ENCODE data around the gene PPIE.

Gene PPIE

GRCh38 chr1:39720094-39720999 is 18.3 kb upstream of the PPIE start:
- DNase-seq (ENCODE audit: low spot score) = peak; percentile 25

DNA sequence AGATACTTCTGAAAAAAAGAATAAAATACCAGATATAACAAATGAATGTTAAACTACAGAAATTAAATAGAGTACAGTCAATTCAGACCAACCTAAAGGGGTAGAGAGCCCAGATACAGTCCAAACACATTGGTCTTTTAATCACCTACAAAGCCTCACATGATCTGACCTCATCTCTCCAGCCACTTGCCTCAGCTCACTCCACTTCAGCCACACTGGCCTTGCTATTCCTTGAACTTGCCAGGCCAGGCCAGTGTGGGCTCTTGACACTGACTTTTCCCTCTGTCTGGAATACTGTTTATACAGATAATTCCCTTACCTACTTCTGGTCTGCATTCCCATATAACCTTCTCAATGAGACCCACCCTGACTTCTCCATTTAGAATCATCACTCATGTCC is 17.0 kb upstream of the PPIE start:
- no peak for DNase-seq (ENCODE audit: low spot score)

DNA sequence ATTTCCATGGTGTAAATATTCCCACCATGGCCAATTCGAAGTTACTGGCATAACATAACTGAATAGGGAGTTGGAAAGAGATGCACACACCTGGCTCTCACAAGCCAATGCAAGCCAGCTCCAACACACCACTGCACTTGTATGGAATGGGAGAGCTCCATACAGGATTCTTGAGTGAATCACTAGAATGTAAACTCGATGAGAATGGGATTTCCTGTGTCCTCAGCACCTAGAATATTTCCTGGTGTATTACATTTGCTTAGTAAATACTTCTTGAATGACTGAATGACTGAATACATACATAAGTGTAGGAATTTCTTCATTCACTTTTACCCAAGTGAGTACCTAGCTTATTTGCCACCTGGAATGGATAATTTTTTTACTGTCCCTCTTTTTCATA is 16.2 kb upstream of the PPIE start:
- DNase-seq (ENCODE audit: low spot score) = no peak

GRCh38 chr1:39726600-39726999 is 12.1 kb upstream of the PPIE start:
- DNase-seq (ENCODE audit: low spot score) = no peak

DNA sequence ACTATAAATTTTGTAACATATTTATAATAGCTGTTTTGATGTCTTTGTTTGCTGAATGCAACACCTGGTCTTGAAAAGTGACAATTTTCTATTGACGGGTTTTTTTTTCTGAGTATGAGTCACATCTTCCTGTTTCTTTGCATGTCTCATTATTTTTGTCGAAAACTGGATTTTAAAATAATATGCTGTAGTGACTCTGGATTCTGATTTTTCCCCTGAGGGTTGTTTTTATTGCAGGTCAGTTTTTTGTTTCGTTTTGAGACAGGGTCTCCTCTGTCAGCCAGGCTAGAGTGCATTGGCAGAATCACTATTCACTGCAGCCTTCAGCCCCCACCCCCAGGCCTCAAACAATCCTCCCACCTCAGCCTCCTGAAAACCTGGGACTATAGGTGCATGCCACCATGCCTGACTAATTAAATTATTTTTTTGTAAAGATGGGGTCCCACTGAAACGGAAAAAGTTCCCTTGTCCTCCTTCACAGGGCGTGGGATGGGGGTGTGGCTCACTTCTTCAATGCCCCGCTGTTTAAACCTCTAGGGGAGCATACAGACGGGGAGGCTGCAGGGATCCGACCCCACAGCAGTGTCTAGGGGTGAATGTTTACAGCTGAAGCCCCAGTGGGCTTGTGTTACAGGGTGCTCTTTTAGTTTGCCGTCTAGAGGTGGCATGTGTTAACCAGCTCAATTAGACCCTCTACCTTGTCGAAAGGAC is 11.3 kb upstream of the PPIE start:
- no peak for DNase-seq (ENCODE audit: low spot score)

- no peak for DNase-seq (ENCODE audit: low spot score)
Observed at GRCh38 chr1:39727932-39728317, 10.8 kb upstream of the PPIE start.

DNA sequence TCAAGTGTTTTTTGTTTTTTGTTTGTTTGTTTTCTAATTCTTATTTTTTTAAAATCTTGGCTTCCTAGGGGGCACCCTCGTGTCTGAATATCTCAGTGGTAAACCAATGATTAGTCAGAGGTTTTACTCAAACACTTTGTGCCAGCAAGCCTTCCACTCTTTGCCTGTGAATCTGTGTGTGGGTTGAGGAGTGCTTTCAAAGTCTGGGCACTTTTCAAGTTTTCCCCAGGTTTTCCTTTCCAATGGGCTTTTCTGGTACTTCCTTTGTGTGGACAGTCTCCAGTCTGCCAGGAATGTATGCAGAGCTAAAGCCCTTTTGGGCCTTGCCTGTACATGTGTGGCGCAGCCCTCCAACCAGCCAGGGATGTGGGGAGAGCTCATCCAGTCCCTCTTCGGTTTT is 9.7 kb upstream of the PPIE start:
- no peak for DNase-seq (ENCODE audit: low spot score)

- DNase-seq (ENCODE audit: low spot score) = no peak
Observed at GRCh38 chr1:39729842-39730241, 8.8 kb upstream of the PPIE start.

DNA sequence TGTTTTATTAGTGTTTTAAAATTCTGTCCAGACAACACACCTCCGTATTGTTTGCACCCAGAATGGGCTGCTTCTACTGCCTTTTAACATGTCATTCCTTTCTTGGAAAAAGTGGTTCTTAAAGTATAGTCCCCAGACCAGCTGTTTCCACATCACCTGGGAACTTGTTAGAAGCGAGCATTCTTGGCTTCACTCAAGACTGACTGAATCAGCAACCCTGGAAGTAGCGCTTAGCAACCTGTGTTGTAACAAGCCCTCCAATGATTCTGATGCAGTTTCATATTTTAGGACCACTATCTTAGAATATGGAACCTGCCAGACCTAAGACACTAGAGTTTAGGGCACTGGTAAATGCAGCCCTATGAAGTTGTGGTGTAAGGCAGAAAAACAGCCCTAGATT is 6.0 kb upstream of the PPIE start:
- DNase-seq (ENCODE audit: low spot score) = no peak

DNA sequence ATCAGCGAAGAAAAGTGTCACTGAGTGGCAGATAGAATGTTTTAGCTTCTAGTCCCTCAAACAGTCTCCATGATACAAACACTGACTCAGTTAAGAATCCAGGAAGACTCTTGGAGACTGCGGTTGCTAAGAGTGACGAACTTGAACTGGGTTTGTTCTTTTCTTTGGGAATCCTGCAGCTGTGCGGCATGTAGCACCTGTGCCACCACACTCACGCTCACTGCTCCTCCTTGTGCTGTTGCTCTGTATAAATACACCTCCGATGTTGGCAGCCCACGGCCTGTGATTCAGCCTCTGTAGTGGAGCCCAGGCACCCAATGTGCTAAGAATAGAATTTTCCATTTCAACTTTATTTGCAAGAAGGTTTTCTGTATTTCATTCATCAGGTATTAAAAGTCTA is 5.5 kb upstream of the PPIE start:
- no peak for DNase-seq (ENCODE audit: low spot score)

GRCh38 chr1:39735731-39736130 is 3.0 kb upstream of the PPIE start:
- no peak for DNase-seq (ENCODE audit: low spot score)

DNA sequence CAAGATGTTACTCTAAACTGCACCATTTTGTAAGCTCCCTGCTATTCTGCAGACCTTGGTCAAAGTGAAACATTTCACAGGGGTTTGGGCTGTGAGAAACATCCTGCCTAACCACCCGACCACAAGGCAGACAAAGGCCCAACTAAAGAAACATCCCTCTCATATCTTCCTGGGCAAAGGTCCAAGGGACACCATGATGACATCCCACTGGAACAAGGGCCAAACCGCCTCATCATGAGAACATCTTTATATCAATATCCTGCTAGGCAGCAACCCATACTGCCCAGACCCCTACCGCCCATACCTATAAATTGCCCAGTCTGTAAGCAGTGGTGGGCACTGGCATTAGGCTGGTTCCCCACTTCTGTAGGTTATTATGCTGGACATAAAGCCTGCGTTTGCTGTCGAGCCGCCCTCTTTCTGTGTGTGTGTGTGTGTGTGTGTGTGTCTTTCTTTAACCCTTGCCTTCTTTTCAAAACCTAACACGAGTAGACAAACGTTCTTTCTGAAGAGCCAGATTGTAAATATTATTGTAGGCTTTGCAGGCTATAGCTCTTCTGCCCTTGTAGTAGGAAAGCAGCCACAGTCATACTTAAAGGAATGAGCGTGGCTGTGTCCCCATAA is 1.0 kb upstream of the PPIE start:
- no peak for DNase-seq (ENCODE audit: low spot score)

DNA sequence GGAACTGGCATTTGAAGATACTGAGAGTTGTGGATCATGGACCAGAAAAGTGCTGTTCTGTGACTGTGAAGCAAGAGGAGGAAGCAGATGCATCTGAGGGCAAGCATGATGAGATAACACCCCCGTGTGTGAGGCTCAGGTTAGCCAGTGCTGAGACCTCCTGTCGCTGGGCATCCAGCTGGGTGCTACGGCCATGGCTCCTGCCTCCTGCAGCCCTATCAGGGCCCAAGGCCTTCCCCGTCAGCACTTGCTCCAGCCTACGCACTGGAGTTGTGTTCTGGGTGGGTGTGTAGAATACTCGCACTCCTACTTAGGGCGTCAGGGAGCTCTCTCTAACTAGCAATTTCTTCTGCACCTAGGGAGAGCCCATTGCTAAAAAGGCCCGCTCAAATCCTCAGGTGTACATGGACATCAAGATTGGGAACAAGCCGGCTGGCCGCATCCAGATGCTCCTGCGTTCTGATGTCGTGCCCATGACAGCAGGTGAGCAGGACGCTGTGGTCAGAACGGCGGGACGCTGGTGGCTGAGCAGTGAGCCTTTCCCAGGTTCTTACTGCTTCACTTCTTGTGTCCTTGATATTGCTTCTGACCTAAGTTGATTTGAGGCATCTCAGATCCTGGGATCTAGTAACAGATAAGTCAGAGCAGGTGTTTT is 6.5 kb downstream of the PPIE start:
- DNase-seq (ENCODE audit: low spot score) = no peak

DNA sequence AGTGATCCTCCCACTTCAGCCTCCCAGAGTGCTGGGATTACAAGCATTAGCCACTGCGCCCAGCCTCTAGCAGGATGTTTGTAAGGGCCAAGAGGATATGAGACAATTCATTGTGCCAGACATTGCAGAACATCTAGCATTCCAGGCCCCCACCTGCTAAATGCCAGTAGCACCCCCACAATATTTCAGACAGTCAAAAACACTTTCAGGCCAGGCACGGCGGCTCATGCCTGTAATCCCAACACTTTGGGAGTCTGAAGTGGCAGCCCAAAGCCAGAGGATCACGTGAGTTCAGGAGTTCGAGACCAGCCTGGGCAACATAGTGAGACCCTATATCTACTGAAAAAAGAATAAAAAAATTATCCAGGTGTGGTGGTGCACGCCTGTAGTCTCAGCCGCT is 12.9 kb downstream of the PPIE start:
- no peak for DNase-seq (ENCODE audit: low spot score)

GRCh38 chr1:39752703-39753102 is 14.0 kb downstream of the PPIE start:
- no peak for DNase-seq (ENCODE audit: low spot score)

GRCh38 chr1:39753132-39754025 is 14.7 kb downstream of the PPIE start:
- DNase-seq (ENCODE audit: low spot score) = no peak

- no peak for DNase-seq (ENCODE audit: low spot score)
Observed at GRCh38 chr1:39754026-39754570, 15.4 kb downstream of the PPIE start.

- no peak for DNase-seq (ENCODE audit: low spot score)
Observed at GRCh38 chr1:39754906-39755504, 16.3 kb downstream of the PPIE start.

- no peak for DNase-seq (ENCODE audit: low spot score)
Observed at GRCh38 chr1:39755965-39756659, 17.4 kb downstream of the PPIE start.

GRCh38 chr1:39757501-39757900 is 18.8 kb downstream of the PPIE start:
- no peak for DNase-seq (ENCODE audit: low spot score)

All from AG08396 (cell line).